Activated CD8-positive, alpha-beta T cell treated with anti-CD3 and anti-CD28 coated beads for 36 hours (primary cell): Measurements from ENCODE around the gene SUPV3L1. TPM values are rescaled to one million over a fixed set of nuclear protein-coding genes. Genes with fewer than 3 reads are reported as not detected.
A peak's percentile ranks its signal among the peaks of the same experiment; 100 is the strongest.

ENCODE experiments used
- ATAC-seq: fragments of 200-7000 bp; cut with Tn5 transposase; one replicate; pipeline ENCODE4 v1.10.0; 2021; ENCODE audit warnings: mild to moderate bottlenecking, moderate library complexity
- CTCF ChIA-PET: fragments of 350-600 bp; sonication (Branson Sonifier 250); formaldehyde crosslinking; loops from one replicate; lab custom pipeline; 2021; ENCODE audit warnings: antibody characterized with exemption; lab: Charles Lee
- POLR2A ChIA-PET: fragments of 350-600 bp; sonication (Branson Sonifier 250); formaldehyde crosslinking; loops from one replicate; lab custom pipeline; 2021; ENCODE audit warnings: antibody characterized with exemption; lab: Charles Lee
- DNase-seq: peaks from one replicate; pipeline ENCODE4 v3.0.0-alpha.2; 2020
- H3K27ac Mint-ChIP-seq: one replicate; pipeline ENCODE4 v1.8.0; 2021; ENCODE audit warnings: mild to moderate bottlenecking, mixed read lengths
- H3K27me3 Mint-ChIP-seq: one replicate; pipeline ENCODE4 v1.8.0; 2021; ENCODE audit warnings: mixed read lengths
- H3K36me3 Mint-ChIP-seq: one replicate; pipeline ENCODE4 v1.8.0; 2021; ENCODE audit warnings: low read depth, mixed read lengths
- H3K4me1 Mint-ChIP-seq: one replicate; pipeline ENCODE4 v1.8.0; 2021; ENCODE audit warnings: low read depth, mixed read lengths
- H3K4me3 Mint-ChIP-seq: one replicate; pipeline ENCODE4 v1.8.0; 2021; ENCODE audit warnings: mild to moderate bottlenecking, moderate library complexity, mixed read lengths
- H3K9me3 Mint-ChIP-seq: one replicate; pipeline ENCODE4 v1.8.0; 2021; ENCODE audit warnings: mixed read lengths
- CTCF ChIP-seq: fragments of 200-600 bp; IDR thresholded peaks from one replicate; pipeline ENCODE4 v1.8.0; 2022; ENCODE audit warnings: antibody characterized with exemption, mild to moderate bottlenecking
- intact Hi-C: fragments of 100-400 bp; cut with micrococcal nuclease; formaldehyde crosslinking; loops from one replicate; pipeline ENCODE4 v1.10.0; 2022
- total RNA-seq, 2 experiments: library from RNA; stranded (reverse); gene quantifications; one replicate each; pipeline ENCODE4 v1.2.3, GENCODE V29; 2021

SUPV3L1 gene
- total RNA-seq, 2 experiments from 2014 or later: 37.6 to 42.7 TPM

- no peaks in the 10 kb centered on the region for H3K27me3 Mint-ChIP-seq
- ChIA-PET CTCF (interaction anchor here (1.4 kb wide), 1 partner anchor 180 kb away, joined by 7 read pairs; no protein-coding TSS in a partner anchor), POLR2A (interaction anchor here (1.2 to 2.0 kb wide), 5 partner anchors 13 to 272 kb away, joined by 3 to 6 read pairs (median 5); partner anchors contain the start of genes DDX21 and SRGN)
- no peak for TF ChIP-seq CTCF
- no peak for ATAC-seq
- H3K4me3 Mint-ChIP-seq: no peak overlapping the region
- no peak for DNase-seq
- no peaks in the 10 kb centered on the region for H3K36me3 Mint-ChIP-seq
- intact Hi-C loops: loop anchor here (10.0 kb wide), 1 partner anchor 103 kb away; the partner anchor contains the start of gene VPS26A
- H3K4me1 Mint-ChIP-seq: peaks cover 52% of the 10 kb centered on the region
- peak overlapping the region; percentile 21 for H3K27ac Mint-ChIP-seq
- H3K9me3 Mint-ChIP-seq: no peaks in the 10 kb centered on the region
Observed at GRCh38 chr10:69228151-69228550, 48.1 kb downstream of the SUPV3L1 start.

GRCh38 chr10:69229616-69229916 lies 49.5 kb downstream of the SUPV3L1 start:
- H3K36me3 Mint-ChIP-seq: no peaks in the 10 kb centered on the region
- ATAC-seq: no peak
- no peaks in the 10 kb centered on the region for H3K27me3 Mint-ChIP-seq
- no peak for DNase-seq
- TF ChIP-seq CTCF: no peak
- H3K4me3 Mint-ChIP-seq: peak overlapping the region; percentile 71
- intact Hi-C loops: loop anchor here (10.0 kb wide), 1 partner anchor 105 kb away; the partner anchor contains the start of gene VPS26A
- H3K9me3 Mint-ChIP-seq: no peaks in the 10 kb centered on the region
- H3K27ac Mint-ChIP-seq: peak overlapping the region; percentile 92
- peaks cover 53% of the 10 kb centered on the region for H3K4me1 Mint-ChIP-seq
- ChIA-PET POLR2A (interaction anchor here (0.6 to 2.0 kb wide), 5 partner anchors 17 to 273 kb away, joined by 3 to 6 read pairs (median 4); partner anchors contain the start of genes DDX21 and SRGN), CTCF (interaction anchor here (1.1 to 3.2 kb wide), 7 partner anchors 8 to 225 kb away, joined by 3 to 12 read pairs (median 5); no protein-coding TSS in a partner anchor)

GRCh38 chr10:69230128-69230527 lies 50.1 kb downstream of the SUPV3L1 start:
- Mint-ChIP-seq H3K27ac (no peak overlapping the region), H3K4me1 (peaks cover 47% of the 10 kb centered on the region), H3K36me3 (no peaks in the 10 kb centered on the region), H3K4me3 (no peak overlapping the region), H3K9me3 (no peaks in the 10 kb centered on the region), H3K27me3 (no peaks in the 10 kb centered on the region)
- ATAC-seq (no peak), DNase-seq (no peak)
- ChIA-PET POLR2A (interaction anchor here (1.5 kb wide), 1 partner anchor 90 kb away, joined by 4 read pairs; no protein-coding TSS in a partner anchor), CTCF (interaction anchor here (1.2 to 3.2 kb wide), 5 partner anchors 8 to 225 kb away, joined by 3 to 12 read pairs (median 5); no protein-coding TSS in a partner anchor)
- TF ChIP-seq CTCF: no peak
- intact Hi-C loops: no loop called here

- Mint-ChIP-seq H3K27me3 (no peaks in the 10 kb centered on the region), H3K4me3 (no peak overlapping the region), H3K4me1 (peaks cover 40% of the 10 kb centered on the region), H3K9me3 (no peaks in the 10 kb centered on the region), H3K36me3 (no peaks in the 10 kb centered on the region), H3K27ac (no peak overlapping the region)
- CTCF ChIA-PET: interaction anchor here (0.9 to 3.2 kb wide), 4 partner anchors 158 to 176 kb away, joined by 3 to 12 read pairs (median 4); no protein-coding TSS in a partner anchor
- POLR2A ChIA-PET: no interaction called here
- intact Hi-C loops: no loop called here
- TF ChIP-seq CTCF: no peak
- ATAC-seq (no peak), DNase-seq (no peak)
Observed at GRCh38 chr10:69232252-69232651, 52.2 kb downstream of the SUPV3L1 start.
